ENCODE data around the gene TRIM24.

DNA sequence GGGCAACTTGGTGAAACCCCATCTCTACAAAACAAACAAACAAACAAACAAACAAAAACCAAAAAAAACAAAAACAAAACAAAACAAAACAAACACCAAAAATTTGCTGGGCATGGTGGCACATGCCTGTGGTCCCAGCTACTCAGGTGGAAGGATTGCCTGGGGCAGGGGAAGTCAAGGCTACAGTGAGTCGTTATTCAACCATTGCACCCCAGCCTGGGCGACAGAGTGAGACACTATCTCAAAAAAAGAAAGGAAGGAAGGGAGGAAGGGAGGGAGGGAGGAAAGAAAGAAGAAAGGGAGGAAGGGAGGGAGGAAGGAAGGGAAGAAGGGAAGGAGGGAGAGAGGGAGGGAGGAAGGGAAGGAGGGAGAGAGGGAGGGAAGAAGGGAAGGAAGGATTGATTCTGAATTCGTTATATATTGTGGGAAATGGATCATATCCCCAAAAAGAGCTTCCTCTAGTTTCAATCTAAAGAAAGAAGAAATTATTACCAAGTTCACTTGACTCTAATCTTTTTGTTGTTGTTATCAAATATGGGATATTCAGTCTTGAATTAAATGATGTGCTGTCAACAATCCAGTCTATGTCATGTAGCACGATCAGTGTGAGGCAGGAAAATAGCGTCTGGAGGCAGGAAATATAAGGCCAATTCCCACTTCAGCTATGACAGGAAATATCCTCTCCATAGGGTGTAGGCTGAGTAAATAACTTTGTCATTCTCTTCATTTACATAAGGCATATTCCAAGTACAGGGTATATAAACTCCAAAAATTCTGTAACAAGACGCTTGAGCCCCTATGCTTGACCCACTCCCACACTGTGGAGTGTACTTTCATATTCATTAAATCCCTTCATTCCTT, 26.2 kb upstream of the TRIM24 start:
- TF ChIP-seq TAF1 (IDR thresholded peaks at IDR 0.05; ENCODE audit: low read depth, low read length) (no peak), POLR2A (IDR thresholded peaks at IDR 0.05; ENCODE audit: low read depth, low read length) (no peak), POLR2AphosphoS5 (IDR thresholded peaks at IDR 0.05; ENCODE audit: low read depth, low read length) (no peak), SPI1 (IDR thresholded peaks at IDR 0.05; ENCODE audit: low read depth, low read length) (no peak)
